Activated CD4-positive, alpha-beta T cell treated with anti-CD3 and anti-CD28 coated beads, Interleukin-2, amount 10 ng/mL, durations not matched to agents 7 days and 5 days (primary cell): Measurements from ENCODE around the gene AAR2. TPM values are rescaled to one million over a fixed set of nuclear protein-coding genes. Genes with fewer than 3 reads are reported as not detected.
A peak's percentile ranks its signal among the peaks of the same experiment; 100 is the strongest.

ENCODE experiments used
- CTCF ChIA-PET: fragments of 350-600 bp; sonication (Branson Sonifier 250); formaldehyde crosslinking; loops from one replicate; lab custom pipeline; 2021; ENCODE audit warnings: antibody characterized with exemption; lab: Charles Lee
- POLR2A ChIA-PET: fragments of 350-600 bp; sonication (Branson Sonifier 250); formaldehyde crosslinking; loops from one replicate; lab custom pipeline; 2021; ENCODE audit warnings: antibody characterized with exemption; lab: Charles Lee
- DNase-seq: peaks from one replicate; pipeline ENCODE4 v3.0.0-alpha.2; 2020
- H3K27ac Mint-ChIP-seq: one replicate; pipeline ENCODE4 v1.8.0; 2021; ENCODE audit warnings: mild to moderate bottlenecking, moderate library complexity, mixed read lengths
- H3K27me3 Mint-ChIP-seq: one replicate; pipeline ENCODE4 v1.8.0; 2021; ENCODE audit warnings: mixed read lengths
- H3K36me3 Mint-ChIP-seq: one replicate; pipeline ENCODE4 v1.8.0; 2021; ENCODE audit warnings: low read depth, mixed read lengths
- H3K4me1 Mint-ChIP-seq: one replicate; pipeline ENCODE4 v1.8.0; 2021; ENCODE audit warnings: mixed read lengths
- H3K4me3 Mint-ChIP-seq: one replicate; pipeline ENCODE4 v1.8.0; 2021; ENCODE audit warnings: mild to moderate bottlenecking, moderate library complexity, mixed read lengths
- H3K9me3 Mint-ChIP-seq: one replicate; pipeline ENCODE4 v1.8.0; 2021; ENCODE audit warnings: mixed read lengths
- total RNA-seq, 2 experiments: library from RNA; stranded (reverse); gene quantifications; one replicate each; pipeline ENCODE4 v1.2.3, GENCODE V29; 2021

AAR2 gene, protein sequence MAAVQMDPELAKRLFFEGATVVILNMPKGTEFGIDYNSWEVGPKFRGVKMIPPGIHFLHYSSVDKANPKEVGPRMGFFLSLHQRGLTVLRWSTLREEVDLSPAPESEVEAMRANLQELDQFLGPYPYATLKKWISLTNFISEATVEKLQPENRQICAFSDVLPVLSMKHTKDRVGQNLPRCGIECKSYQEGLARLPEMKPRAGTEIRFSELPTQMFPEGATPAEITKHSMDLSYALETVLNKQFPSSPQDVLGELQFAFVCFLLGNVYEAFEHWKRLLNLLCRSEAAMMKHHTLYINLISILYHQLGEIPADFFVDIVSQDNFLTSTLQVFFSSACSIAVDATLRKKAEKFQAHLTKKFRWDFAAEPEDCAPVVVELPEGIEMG
- 10 to 100 TPM; 22.5 to 23.0 TPM for total RNA-seq

DNA sequence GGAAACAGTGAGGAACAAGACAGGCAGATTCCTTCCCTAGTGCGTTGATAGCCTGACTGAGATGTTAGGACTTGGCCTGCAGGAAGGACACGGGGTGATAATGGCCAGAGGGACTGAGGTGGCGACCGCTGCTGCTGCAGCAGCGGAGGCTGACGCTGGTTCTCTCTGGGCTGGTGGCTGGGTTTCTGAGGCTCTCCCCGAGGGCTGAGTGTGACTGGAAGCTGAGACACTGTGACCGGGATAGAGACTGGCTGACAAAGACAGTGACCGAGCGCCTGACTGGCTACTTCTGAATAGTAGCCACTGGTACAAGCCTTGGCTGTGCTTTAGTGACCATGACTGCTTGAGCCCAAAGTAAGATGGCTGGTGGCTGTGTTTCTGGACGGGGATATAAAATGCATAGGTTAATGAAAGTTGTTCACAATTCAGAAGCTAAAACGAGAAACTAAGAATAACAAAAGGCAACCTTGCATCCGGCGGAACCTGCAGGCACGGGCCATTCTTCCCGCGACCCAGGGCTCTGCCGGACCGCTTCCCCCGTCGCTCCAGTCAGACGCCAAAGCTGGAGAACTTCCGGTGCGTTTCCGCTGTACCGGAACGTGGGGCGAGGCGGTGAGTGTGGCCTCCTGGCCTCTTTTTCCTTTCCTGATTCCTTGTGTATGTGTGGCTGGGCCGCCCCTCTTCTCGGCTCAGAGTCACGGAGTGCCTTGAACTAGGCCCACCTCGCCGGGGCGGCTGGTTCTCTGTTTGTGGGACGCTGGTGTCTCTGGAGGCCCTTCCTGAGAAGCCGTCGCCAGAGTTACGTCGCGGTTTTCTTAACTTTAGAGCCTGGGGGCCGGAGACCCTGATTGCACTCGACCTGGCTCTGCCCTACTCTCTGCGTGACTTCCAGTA is at the start of gene AAR2:
TSS of gene AAR2 (plus strand) at position 587 of the 894 bp plus-strand sequence. CDS start 3,391 bp downstream, outside the sequence.
- H3K4me1 Mint-ChIP-seq: peaks cover 28% of the 10 kb centered on the region

DNA sequence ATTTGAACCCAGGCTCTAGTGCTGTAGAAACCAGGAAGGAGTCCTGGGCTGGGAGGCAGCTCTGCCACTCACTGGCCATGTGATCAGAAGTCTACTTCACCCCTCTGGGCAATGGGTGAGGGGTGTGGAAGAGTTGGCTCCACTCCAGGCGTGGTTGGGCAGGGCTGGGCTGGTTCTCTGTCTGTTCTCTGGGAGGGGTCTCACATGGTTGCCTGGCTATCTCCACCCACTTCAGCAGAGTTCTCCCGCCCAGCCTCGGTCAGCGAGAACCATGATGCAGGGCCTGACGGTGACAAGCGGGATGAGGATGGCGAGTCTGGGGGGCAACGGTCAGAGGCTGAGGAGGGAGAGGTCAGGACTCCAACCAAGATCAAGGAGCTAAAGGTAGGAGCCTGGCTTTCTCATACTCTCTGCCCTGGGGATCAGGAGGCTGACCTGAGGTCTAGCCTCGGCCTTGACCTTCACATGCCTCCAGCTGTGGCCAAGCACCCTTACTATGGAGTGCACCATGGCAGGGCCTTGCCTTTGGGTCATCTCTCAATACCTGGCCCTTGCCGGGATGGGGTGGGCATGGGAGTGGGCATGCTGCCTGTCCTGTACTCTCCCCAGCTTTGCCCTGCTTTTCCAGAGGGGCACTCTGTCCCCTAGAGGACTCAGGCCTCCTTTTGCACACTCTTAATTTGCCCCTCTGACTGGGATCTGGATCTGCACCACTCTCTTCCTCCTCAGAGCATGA is 42.1 kb upstream of the AAR2 start:
- no peak for DNase-seq
- H3K36me3 Mint-ChIP-seq: no peaks in the 10 kb centered on the region
- no peak overlapping the region for H3K4me3 Mint-ChIP-seq
- H3K27ac Mint-ChIP-seq: no peak overlapping the region
- peaks cover 4% of the 10 kb centered on the region for H3K27me3 Mint-ChIP-seq
- H3K9me3 Mint-ChIP-seq: no peaks in the 10 kb centered on the region
- POLR2A ChIA-PET: no interaction called here
- no peaks in the 10 kb centered on the region for H3K4me1 Mint-ChIP-seq
- CTCF ChIA-PET: interaction anchor here (1.9 kb wide), 1 partner anchor 8 kb away, joined by 8 read pairs; no protein-coding TSS in a partner anchor

More for the DNA sequence above, at the start of gene AAR2:
- Mint-ChIP-seq H3K27me3 (no peaks in the 10 kb centered on the region), H3K36me3 (peaks cover 19% of the 10 kb centered on the region), H3K9me3 (no peaks in the 10 kb centered on the region), H3K4me3 (peak within 1 kb of the TSS; percentile 88), H3K27ac (peak within 1 kb of the TSS; percentile 93)
- ChIA-PET POLR2A (interaction anchor here (0.6 kb wide), 1 partner anchor 37 kb away, joined by 3 read pairs; no protein-coding TSS in a partner anchor), CTCF (interaction anchor here (0.6 to 1.0 kb wide), 5 partner anchors 10 to 433 kb away, joined by 3 to 4 read pairs (median 3); no protein-coding TSS in a partner anchor)
- DNase-seq: peak; percentile 86

DNA sequence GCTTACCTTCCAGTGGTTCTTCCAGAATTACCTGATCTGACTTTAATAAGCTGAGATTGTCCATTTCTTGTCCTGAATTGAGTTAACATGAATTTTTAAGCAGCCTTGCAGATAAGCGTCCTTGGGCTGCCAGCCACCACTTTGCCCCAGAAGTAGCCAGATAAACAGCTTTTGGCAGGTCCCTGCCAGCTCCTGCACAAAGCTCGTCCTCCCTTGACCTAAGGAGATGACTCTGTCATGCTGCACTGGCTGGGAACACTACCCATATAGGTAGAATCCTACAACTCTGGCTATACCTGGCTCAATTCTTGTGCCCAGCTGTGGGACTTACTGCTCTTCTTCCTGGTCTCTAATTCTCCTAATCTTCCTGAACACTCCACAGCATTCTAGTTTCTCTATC is 39.6 kb upstream of the AAR2 start:
- CTCF ChIA-PET: interaction anchor here (1.0 kb wide), 1 partner anchor 22 kb away, joined by 3 read pairs; no protein-coding TSS in a partner anchor
- POLR2A ChIA-PET: no interaction called here
- Mint-ChIP-seq H3K4me1 (no peaks in the 10 kb centered on the region), H3K4me3 (no peak overlapping the region), H3K9me3 (no peaks in the 10 kb centered on the region), H3K27ac (no peak overlapping the region), H3K36me3 (no peaks in the 10 kb centered on the region), H3K27me3 (peaks cover 8% of the 10 kb centered on the region)
- DNase-seq: no peak

DNA sequence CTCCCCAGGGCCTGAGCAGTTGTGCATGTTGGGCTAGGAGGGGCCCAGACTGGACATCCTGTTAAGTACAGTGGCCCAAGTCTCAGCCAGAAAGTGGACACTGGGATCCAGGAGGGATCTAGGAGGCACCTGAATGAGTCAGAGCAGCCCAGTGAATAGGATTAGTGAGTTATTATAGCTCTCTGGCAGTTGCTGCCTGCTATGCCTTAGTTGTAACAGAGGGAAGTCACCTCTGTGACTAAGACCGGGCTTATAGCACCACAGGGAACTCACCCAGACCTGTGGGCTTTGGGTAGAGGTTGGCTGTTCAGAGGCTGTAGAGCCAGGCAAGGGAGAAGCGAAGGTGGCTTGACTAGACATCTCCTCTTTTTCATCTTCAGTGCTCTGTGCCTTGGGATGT is 39.0 kb upstream of the AAR2 start:
- POLR2A ChIA-PET: no interaction called here

DNA sequence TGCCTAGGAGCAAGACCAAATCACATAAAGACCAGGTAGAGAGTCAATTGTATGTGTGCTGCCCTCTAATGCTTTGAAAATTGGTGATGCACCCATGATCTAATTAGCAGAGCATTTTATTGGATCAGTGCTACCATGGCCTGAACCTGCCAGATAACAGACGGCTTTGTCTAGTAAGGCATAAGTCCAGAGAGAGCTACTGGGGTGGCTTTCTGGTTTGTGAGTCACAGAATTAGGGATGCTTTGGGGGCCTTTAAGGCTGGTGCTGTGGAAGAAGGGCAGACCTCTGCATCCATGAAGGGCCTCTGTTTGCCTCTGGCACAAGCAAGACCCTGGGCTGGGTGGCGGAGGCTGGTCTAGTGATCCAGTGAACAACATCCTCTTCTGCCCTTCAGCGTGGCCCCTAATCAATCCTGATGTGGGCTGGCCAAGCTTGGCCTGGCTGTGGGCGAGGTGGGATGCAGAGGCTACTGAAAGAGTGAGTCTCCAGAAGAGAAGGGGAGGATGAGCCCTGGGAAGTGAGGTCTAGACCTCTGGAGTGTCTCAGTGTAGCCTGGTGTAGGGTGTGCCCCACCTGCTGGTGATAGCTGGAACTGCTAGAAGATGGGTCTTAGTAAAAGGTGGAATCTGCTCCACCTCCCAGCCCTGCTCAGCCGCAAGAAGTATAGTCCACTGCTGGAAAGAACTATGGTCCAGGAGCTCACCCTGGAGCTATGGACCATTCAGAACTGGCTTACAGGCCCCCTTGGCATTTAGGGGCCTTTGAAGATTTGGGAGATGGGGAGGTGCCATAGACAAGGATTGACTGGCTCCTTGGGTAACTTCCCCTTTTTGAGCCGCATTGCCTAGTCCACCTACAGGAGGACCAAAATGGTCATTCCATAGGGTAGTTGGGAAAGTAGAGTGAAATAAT is 36.7 kb upstream of the AAR2 start:
- no peak overlapping the region for H3K27ac Mint-ChIP-seq
- ChIA-PET POLR2A (no interaction called here), CTCF (interaction anchor here (0.7 to 1.4 kb wide), 11 partner anchors 16 to 237 kb away, joined by 3 to 4 read pairs (median 3); no protein-coding TSS in a partner anchor)
- DNase-seq: peak; percentile 78
- peaks cover 12% of the 10 kb centered on the region for H3K27me3 Mint-ChIP-seq
- no peaks in the 10 kb centered on the region for H3K4me1 Mint-ChIP-seq
- no peaks in the 10 kb centered on the region for H3K9me3 Mint-ChIP-seq
- no peaks in the 10 kb centered on the region for H3K36me3 Mint-ChIP-seq
- H3K4me3 Mint-ChIP-seq: no peak overlapping the region

More for the DNA sequence above, 39.0 kb upstream of the AAR2 start:
- no peak overlapping the region for H3K4me3 Mint-ChIP-seq
- CTCF ChIA-PET: interaction anchor here (0.8 to 1.0 kb wide), 2 partner anchors 22 to 24 kb away, joined by 3 read pairs; no protein-coding TSS in a partner anchor
- no peaks in the 10 kb centered on the region for H3K4me1 Mint-ChIP-seq
- no peaks in the 10 kb centered on the region for H3K36me3 Mint-ChIP-seq
- H3K27me3 Mint-ChIP-seq: peaks cover 8% of the 10 kb centered on the region
- DNase-seq: no peak
- no peaks in the 10 kb centered on the region for H3K9me3 Mint-ChIP-seq
- no peak overlapping the region for H3K27ac Mint-ChIP-seq

DNA sequence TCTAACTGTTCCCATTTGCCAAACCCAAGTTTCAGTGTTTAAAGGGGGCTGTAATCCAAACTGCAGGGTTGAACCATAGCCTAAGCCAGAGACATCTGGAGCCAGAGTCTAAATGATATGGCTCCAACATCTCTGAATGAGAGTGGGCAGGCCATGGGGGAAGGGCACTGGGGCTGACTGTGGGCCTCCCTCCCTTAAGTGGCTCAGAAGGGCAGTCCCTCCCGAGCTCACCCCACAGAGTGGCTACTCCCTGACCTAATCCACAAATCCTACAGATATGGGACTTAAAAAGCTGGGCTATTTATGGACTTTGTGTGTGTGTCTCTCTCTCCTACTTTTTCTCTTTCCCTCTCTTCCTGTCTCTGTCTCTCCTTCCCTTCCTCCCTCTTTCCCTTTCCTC is 35.8 kb upstream of the AAR2 start:
- CTCF ChIA-PET: interaction anchor here (1.0 to 1.1 kb wide), 3 partner anchors 23 to 223 kb away, joined by 3 to 4 read pairs (median 3); no protein-coding TSS in a partner anchor
- no peak for DNase-seq
- no peaks in the 10 kb centered on the region for H3K4me1 Mint-ChIP-seq
- H3K4me3 Mint-ChIP-seq: no peak overlapping the region
- no peak overlapping the region for H3K27ac Mint-ChIP-seq
- H3K9me3 Mint-ChIP-seq: no peaks in the 10 kb centered on the region
- H3K36me3 Mint-ChIP-seq: no peaks in the 10 kb centered on the region
- peaks cover 12% of the 10 kb centered on the region for H3K27me3 Mint-ChIP-seq
- POLR2A ChIA-PET: no interaction called here

DNA sequence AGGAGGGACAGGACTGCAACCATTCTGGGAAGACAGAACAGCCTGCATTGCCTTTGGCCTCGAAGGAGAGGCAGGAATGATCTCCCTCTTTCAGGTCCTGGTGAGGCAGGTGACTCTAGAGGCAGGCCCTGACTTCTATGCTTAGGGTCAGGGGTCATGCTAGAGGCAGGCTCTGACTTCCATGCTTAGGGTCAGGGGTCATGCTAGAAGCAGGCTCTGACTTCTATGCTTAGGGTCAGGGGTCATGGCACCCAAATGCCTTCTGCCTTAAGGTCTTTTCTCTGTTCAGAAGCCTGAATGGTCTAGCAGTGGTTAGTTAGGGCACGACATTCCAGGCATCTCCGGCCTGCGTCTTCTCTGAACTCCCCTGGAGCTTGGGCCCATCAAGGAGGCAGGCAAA is 35.1 kb upstream of the AAR2 start:
- ChIA-PET POLR2A (no interaction called here), CTCF (interaction anchor here (1.7 kb wide), 1 partner anchor 238 kb away, joined by 8 read pairs; no protein-coding TSS in a partner anchor)
- Mint-ChIP-seq H3K4me3 (no peak overlapping the region), H3K9me3 (no peaks in the 10 kb centered on the region), H3K27ac (no peak overlapping the region), H3K27me3 (peaks cover 10% of the 10 kb centered on the region), H3K36me3 (no peaks in the 10 kb centered on the region), H3K4me1 (no peaks in the 10 kb centered on the region)
- no peak for DNase-seq

DNA sequence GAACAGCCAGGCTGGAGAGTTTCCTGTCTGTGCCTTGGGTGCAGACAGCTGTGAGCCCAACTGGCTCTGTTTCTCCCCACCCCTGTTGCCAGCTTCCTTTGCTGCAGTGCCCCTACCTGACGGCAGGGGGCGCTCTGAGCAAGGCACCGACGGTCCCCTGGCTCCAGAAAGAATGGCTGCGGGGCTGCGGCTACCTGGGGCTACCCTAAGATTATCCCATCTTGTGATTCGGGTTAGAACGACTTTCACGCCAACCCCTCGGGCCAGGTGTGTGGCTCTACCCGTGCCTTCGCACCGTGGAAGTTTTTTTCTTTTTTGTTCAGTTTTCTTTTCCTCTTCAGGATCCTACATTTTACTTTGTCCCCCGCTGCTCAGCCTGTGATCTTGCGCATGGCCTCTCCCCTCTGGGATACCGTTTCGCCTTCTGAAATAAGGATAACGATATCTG is 33.4 kb upstream of the AAR2 start:
- ChIA-PET CTCF (interaction anchor here (0.6 to 1.7 kb wide), 17 partner anchors 9 to 633 kb away, joined by 3 to 13 read pairs (median 4); no protein-coding TSS in a partner anchor), POLR2A (interaction anchor here (0.6 kb wide), 1 partner anchor 50 kb away, joined by 4 read pairs; no protein-coding TSS in a partner anchor)
- Mint-ChIP-seq H3K4me3 (no peak overlapping the region), H3K27ac (no peak overlapping the region), H3K27me3 (peaks cover 10% of the 10 kb centered on the region), H3K4me1 (no peaks in the 10 kb centered on the region), H3K9me3 (no peaks in the 10 kb centered on the region), H3K36me3 (no peaks in the 10 kb centered on the region)
- DNase-seq: peak; percentile 80

DNA sequence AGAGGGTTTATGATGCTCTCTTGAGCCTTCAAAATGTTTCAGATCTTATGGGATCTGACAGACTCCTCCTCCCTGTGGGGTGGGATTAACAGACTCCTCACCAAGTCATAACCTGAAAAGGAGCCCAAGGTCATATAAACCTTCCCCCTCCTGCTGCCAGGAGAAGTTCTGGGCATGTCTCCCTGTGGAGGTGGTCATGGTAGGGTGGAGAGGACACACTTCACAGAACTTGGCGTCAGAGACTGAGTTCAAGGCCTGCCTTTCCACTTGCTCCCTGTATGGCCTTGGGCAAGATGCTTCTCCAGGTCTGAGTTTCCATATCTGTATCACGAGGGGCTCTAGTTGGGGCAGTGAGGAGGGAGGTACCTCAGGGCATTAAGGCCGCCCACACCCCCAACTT is 32.4 kb upstream of the AAR2 start:
- H3K9me3 Mint-ChIP-seq: no peaks in the 10 kb centered on the region
- H3K36me3 Mint-ChIP-seq: no peaks in the 10 kb centered on the region
- H3K27ac Mint-ChIP-seq: no peak overlapping the region
- peaks cover 10% of the 10 kb centered on the region for H3K27me3 Mint-ChIP-seq
- H3K4me1 Mint-ChIP-seq: no peaks in the 10 kb centered on the region
- H3K4me3 Mint-ChIP-seq: no peak overlapping the region
- DNase-seq: no peak
- ChIA-PET CTCF (interaction anchor here (0.7 kb wide), 1 partner anchor 632 kb away, joined by 3 read pairs; no protein-coding TSS in a partner anchor), POLR2A (no interaction called here)

DNA sequence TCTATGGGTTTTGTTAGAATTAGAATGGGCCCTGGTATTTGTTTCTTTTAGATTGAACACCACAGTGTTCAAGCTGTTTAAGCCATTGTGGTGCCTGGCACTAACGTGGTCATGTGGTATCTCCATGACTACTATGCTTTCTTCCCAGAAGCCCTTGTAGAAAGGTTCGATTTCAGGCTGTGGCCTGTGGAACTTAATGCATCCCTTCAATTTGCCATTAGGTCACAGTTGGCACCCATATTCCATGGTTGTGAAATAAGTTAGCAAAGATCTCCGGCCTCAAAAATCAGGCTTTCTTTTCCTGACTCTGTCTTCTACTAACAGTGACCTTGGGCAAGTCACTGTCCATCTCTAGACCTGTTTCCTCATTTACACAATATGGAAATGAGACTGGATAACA is 31.3 kb upstream of the AAR2 start:
- Mint-ChIP-seq H3K27me3 (peaks cover 8% of the 10 kb centered on the region), H3K4me3 (no peak overlapping the region), H3K36me3 (no peaks in the 10 kb centered on the region), H3K9me3 (no peaks in the 10 kb centered on the region), H3K4me1 (no peaks in the 10 kb centered on the region), H3K27ac (no peak overlapping the region)
- POLR2A ChIA-PET: no interaction called here
- CTCF ChIA-PET: no interaction called here
- DNase-seq: no peak

DNA sequence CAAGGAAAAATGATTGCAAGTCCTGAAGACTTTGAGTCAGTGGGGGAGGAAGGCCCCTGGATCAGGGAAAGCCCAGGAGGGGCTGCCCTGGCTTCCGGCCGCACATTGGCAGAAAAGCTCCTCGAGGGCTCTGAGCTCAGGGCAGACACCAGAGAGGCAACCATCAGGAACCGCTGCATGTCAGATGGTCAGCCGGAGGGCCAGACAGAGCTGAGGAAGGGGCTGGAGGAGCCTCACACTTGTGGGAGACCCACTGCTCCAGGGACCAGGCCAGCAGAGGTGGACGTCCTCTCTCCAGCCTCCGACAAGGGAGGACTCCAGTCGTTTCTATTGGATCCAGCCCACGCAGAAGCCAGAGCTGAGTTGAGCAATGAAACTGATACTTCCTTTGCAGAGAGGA is 30.2 kb upstream of the AAR2 start:
- Mint-ChIP-seq H3K9me3 (no peaks in the 10 kb centered on the region), H3K27ac (no peak overlapping the region), H3K4me3 (no peak overlapping the region), H3K4me1 (no peaks in the 10 kb centered on the region), H3K36me3 (no peaks in the 10 kb centered on the region), H3K27me3 (peaks cover 5% of the 10 kb centered on the region)
- CTCF ChIA-PET: no interaction called here
- POLR2A ChIA-PET: no interaction called here
- DNase-seq: no peak
